Measurements from ENCODE around the gene FAM151A.

FAM151A gene

DNA sequence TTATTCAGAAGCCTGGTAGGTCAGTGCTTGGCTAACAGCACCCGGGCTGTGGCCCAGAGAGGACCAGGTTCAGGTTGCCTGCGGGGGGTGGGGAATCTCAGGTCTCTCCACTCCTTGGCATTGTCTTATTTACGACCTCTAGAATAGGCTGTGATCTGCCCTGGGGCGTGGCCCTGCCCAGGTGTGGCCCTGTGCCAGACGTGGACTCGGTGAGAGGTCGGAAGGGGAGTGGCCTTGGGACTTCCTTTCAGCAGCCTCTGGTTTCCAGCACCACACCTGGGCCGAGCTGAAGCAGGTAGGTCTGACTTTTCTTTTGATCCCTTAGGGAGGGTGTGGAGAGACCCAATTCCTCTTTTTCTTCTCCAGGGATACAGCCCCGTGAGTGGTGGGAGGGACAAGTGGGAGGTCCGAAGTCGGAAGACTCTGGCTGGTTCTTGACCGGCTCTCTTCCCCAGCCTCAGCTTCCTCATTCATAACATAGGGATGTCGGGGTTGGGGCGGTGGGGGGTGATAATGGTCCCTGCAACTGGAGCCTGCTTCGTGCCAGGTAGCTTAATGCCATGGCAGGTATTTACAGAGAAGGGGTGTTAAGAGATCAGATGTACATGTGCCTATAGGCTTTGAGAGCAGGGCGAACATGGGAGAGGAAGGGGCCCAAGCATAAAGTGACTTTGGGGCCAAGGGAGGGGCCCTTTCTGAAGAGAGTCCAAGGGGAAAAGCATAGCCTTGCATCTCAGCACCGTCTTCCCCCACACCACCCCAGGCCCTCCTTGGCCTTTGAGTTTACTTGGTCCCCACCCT is 58.8 kb downstream of the FAM151A start:
- no peak overlapping the region for H3K4me3 ChIP-seq (ENCODE audit: low read length)
- DNase-seq (ENCODE audit: low read depth) = peak; percentile 58
- TF ChIP-seq, protein P1, sequence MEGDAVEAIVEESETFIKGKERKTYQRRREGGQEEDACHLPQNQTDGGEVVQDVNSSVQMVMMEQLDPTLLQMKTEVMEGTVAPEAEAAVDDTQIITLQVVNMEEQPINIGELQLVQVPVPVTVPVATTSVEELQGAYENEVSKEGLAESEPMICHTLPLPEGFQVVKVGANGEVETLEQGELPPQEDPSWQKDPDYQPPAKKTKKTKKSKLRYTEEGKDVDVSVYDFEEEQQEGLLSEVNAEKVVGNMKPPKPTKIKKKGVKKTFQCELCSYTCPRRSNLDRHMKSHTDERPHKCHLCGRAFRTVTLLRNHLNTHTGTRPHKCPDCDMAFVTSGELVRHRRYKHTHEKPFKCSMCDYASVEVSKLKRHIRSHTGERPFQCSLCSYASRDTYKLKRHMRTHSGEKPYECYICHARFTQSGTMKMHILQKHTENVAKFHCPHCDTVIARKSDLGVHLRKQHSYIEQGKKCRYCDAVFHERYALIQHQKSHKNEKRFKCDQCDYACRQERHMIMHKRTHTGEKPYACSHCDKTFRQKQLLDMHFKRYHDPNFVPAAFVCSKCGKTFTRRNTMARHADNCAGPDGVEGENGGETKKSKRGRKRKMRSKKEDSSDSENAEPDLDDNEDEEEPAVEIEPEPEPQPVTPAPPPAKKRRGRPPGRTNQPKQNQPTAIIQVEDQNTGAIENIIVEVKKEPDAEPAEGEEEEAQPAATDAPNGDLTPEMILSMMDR (IDR thresholded peaks at IDR 0.05; ENCODE audit: insufficient read depth, low read depth, low read length, missing control alignments) = no peak

DNA sequence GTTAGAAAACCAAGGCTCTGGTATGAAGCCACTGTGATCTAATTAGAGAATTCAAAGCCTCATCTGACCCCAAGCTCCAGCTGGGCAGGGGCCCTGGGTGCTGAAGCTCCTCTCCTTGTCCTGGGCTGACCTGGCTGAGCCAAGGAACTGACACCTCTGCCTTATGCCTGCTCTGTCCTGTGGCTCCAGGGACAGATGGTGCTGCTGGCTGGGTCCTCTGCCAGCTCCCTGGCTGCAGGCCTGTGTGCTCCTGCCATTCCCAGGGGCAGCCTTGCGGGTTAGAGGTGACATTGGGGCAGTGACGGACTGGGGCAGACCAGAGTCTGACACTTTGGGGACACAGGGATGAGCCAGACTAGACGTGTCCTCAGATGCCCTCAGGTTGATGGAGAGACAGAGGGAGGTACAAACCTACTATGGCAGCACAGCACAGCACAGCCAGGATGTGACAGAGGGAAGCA is 63.5 kb downstream of the FAM151A start:
- H3K4me3 ChIP-seq (ENCODE audit: low read length) = no peak overlapping the region
- TF ChIP-seq, protein P1 (IDR thresholded peaks at IDR 0.05; ENCODE audit: insufficient read depth, low read depth, low read length, missing control alignments) = no peak
- no peak for DNase-seq (ENCODE audit: low read depth)
